ENCODE measurements around the gene FNDC3B.

DNA sequence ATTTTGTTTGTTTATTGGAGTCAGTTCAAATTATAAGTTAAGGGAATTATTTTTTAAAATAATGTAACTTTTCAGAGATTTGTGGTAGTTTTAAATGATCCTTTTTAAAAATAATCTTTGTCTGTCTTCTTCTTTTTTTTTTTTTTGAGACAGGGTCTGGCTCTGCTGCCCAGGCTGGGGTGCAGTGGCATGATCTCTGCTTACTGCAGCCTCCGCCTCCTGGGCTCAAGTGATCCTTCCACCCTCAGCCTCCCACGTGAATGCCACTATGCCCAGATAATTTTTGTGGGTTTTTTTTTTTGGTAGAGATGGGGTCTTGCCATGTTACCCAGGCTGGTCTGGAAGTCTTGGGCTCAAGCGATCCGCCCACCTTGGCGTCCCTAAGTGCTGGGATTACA is 12.6 kb downstream of the FNDC3B start:
- TF ChIP-seq POLR2A (IDR thresholded peaks at IDR 0.05): no peak
- no peak for TF ChIP-seq POLR2AphosphoS5 (IDR thresholded peaks at IDR 0.05)

Measured in suprapubic skin (tissue), 4 donors.